CD1c-positive myeloid dendritic cell (primary cell): ENCODE measurements around the gene ZNF592.

Experiments used
- DNase-seq: peaks from one replicate; pipeline ENCODE4 v3.0.0-alpha.2; 2016; ENCODE audit errors: extremely low spot score

Gene ZNF592

GRCh38 chr15:84855136-84855535 is 106.7 kb downstream of the ZNF592 start:
- no peak for DNase-seq

DNA sequence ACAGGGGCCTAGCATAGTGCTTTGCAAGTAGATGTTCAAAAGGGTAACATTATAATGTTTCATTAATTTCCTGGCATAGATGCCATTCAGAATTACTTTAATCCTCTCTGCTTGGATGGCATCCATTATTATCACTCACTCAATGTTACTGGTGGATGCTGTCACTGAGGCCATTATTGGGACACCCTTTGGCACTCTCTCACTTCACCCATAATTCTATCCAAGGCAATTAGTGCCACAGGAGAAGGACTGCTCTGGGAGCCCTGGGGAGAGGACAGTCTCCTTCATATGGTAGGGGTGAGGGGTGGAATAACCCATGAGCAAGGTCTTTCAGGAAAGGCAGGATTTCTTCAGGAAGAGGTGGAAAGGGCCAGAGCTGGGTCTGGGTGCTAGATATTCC is 107.4 kb downstream of the ZNF592 start:
- no peak for DNase-seq
